Skin of body (tissue), 2 donors: Measurements from ENCODE around the gene SQSTM1. TPM values are rescaled to one million over a fixed set of nuclear protein-coding genes. Genes with fewer than 3 reads are reported as not detected.

Experiments used
- DNase-seq: peaks from one replicate; lab custom pipeline; 2025; lab: John Stamatoyannopoulos, UW
- total RNA-seq: library from RNA; depleted of rRNA; stranded (reverse); fragments of >200 nt; gene quantifications from one replicate; pipeline ENCODE4 v1.2.3, GENCODE V29; 2014

SQSTM1 gene
- total RNA-seq, 1 donor from 2014 or later, result 90.7 TPM

DNA sequence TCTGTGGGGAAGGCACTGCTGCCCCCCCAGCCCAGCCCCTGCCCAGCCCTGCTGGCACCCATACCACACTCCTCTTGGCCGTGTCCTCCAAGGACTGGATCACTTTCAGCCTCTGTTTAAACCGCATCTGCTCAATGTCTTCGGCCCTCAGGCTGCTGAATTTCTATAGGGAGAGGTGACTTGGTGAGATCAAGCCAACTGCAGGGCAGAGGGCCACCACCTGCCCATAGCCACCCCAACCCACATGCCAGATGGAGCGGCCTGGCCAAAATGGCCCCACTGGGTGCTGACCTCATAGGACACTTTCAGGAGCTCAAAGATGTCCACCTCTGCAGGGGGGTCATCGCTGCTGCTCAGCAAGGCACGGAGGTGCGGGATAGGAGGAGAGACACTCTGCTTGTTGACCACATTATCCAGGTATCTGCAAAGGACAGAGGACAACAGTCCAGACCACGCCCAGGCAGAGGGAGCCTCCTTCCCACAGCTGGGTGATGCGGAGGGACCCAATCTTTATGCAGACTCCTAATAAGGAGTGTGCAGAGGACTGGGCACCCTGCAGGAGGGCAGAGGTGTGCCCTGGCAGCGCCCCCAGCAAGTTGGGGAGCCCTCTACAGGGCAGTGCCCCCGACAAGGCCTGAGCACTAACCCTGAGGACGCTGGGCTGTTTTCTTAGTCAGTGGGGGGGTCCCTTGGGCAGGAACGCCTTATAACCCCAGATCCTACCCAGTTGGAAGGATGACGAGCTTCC is 52.3 kb downstream of the SQSTM1 start:
- DNase-seq, result no peak

GRCh38 chr5:179873588-179874110 is 52.9 kb downstream of the SQSTM1 start:
- DNase-seq, result no peak

DNA sequence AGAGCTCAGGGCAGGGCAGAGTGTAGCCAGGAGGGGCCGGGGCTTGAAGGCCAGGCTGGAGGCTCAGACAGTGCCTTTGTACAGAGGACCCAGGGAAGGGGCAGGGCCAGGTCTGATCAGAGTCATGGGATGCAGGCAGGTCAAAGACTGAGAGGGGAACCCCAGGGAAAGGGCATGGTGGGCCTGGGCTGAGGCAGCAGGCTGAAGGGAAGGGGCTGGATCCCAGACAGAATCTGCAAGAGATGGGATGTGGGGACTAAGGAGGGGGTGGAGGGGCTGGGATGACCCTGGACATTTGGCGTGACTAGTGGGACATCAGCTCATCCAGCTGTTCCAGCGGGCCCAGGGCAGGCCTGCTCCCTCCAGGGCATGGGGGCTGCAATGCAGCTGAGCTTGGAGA is 53.4 kb downstream of the SQSTM1 start:
- DNase-seq, result no peak

- no peak for DNase-seq
Observed at GRCh38 chr5:179874536-179875292, 54.0 kb downstream of the SQSTM1 start.

DNA sequence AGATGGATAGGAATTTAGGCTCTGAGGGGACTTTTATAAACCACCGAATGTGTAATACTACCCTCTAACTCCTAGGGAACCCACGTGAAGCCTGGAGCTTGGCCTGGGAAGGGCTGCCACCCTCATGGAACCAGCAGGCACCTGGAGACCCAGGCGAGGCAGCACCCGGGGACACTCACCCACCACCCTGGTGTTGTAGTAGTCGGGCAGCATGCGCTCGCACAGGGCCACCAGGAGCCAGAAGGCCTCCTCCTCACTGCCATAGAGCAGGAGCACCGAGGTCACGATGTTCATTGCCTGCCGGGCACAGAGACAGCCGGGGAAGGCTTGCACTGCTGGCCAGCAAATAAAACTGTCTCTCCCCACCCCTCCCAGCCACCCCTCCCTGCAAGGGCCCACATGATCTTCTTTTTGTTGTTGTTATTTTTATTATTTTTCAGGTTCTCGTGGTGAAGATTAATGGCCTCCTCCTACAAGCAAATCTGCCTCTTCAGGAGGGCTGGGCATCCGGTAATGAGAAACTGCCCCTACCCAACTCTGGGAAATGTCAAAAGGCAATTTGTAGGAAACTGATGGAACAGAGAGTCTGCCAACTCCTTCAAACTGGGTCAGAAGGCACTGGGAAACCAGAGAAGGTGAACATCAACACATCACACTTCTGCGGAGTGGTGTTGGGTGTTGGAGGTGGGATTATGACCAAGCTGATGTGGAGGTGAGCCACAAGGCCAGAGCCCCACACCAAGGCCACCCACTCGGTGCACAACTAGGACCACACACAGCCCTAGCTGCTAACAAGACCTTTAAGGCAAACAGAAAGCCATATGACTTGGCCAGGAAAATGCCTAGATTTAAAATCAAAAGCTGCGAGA is 55.3 kb downstream of the SQSTM1 start:
- no peak for DNase-seq

DNA sequence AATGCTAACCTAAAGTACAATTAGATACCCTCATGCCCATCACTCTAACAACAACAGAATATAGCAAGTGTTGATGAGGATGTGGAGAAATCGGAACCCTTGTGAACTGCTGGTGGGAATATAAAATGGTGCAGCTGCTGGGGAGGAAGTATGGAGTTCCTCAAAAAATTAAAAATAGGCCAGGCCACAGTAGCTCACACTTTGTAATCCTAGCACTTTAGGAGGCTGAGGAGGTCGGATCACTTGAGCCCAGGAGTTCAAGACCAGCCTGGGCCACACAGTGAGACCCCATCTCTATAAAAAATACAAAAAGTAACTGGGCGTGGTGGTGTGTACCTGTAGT is 55.9 kb downstream of the SQSTM1 start:
- DNase-seq, result no peak

DNA sequence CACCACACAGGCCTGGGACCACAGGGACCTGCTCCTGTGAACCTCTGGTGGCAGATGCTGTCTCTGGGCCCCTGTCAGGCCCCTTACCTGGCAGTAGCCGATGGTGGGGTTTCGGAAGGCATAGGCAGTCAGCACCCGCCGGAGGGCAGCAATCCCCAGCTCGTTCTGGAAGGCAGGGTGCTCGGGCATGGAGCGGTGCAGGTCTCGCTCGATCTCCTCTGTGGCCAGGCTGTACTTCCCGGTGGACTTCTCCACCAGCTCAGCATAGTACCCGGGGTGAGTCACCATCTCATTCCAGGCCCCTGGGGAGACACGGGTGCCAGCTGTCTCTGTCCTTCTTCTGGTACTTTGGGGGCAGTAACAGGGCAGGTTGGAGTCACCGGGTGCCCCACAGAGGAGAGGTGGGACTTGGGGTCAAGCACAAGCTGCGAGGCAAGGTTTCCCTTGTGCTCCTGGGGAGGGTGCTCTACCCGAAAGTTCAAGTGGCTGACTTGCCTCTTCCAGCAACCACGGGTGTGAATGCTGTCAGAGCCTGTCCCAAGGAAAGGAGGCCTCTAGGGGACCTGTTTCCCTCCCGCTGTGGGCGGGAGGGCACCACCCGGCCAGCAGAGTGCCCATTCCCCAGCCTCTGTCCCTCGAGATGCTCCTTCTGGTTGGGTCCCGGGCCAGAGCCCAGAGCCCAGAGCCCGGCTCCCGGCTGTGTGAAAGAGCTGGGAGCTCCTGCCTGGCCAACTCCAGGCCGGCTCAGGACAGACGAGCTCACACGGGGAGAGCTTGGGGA is 57.7 kb downstream of the SQSTM1 start:
- no peak for DNase-seq

- no peak for DNase-seq
Observed at GRCh38 chr5:179879003-179879689, 58.4 kb downstream of the SQSTM1 start.

DNA sequence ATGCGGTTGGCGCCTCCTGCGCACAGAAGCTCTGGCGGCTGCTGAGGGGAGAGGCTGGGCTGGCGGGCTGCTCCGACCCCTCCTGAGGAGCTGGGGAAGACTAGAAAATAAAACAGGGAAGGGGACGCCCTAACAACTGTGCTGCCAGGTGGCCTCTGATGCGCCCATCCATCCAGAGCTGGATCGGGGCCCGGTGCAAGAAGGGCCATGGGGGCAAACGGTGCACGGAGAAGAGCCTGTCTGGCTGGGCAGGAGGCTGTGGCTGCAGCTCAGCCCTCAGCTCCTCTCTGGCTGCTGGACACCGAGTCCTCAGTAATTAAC is 58.9 kb downstream of the SQSTM1 start:
- DNase-seq, result no peak

- no peak for DNase-seq
Observed at GRCh38 chr5:179880066-179880650, 59.5 kb downstream of the SQSTM1 start.

DNA sequence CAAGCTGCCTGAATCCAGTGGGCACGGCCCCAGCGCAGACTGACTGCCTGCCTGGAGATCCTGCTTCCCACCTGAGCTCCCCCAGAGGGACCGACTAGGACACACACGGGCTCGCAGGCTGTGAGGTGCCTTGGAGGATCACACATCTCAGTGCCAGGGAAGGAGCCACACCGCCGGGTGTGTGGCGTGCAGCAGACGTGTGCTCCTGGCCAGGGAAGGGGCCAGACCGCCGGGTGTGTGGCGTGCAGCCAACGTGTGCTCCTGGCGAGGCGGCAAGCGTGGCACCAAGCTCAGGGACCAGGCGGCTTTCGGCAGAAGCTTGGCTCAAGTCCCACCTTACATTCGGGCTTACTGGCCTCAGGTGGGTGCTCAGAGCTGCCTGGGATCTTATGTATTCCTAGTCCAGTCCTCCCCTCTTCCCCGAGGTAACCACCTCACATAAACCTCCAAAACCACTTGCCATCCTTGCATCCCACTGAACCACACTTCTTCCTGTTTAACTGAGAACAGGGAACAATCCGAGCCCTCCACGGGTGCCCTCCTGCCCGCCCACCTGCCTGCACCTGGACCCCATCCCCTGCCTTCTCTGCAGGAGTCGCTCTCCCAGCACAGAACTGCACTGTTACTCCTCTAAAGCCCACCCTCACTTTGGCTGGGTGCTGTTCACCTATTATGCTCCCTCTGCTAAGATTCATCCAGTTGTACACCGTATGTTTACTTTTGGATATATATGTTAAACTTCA is 60.3 kb downstream of the SQSTM1 start:
- DNase-seq, result no peak

DNA sequence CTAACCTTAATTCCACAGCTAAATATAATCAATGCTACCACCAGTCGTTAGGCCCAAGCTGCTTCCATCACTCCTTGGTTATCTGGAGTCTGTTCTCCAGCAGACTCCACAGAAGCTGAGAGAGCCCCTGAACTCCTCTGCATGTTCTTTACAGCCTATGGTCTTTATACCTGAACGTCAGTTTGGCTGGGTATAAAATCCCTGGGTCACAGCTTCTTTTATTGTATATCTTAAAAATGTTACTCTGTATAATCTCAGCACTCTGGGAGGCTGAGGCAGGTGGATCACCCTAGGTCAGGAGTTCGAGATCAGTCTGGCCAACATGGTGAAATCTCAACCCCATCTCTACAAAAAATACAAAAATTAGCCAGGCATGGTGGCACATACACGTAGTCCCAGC is 61.6 kb downstream of the SQSTM1 start:
- DNase-seq, result no peak

DNA sequence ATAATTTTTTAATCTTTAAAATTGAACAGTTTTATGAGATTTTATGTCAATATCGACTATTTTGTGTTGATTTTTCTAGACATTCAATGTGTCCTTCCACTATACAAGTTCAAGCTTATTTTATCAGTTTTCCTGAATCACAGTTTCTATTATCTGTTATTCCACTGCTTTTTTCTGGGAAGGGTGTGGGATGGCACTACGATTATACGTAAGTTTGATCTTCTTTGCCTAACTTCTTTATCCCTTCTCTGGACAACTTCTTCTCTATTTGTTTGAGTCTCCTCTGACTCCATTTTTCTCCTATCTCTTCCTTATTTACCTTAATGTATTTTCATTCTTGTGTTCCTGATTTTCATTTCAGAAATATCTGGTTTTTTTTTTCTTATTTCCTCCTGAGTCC is 62.5 kb downstream of the SQSTM1 start:
- no peak for DNase-seq

GRCh38 chr5:179885491-179886090 is 64.9 kb downstream of the SQSTM1 start:
- DNase-seq, result no peak

DNA sequence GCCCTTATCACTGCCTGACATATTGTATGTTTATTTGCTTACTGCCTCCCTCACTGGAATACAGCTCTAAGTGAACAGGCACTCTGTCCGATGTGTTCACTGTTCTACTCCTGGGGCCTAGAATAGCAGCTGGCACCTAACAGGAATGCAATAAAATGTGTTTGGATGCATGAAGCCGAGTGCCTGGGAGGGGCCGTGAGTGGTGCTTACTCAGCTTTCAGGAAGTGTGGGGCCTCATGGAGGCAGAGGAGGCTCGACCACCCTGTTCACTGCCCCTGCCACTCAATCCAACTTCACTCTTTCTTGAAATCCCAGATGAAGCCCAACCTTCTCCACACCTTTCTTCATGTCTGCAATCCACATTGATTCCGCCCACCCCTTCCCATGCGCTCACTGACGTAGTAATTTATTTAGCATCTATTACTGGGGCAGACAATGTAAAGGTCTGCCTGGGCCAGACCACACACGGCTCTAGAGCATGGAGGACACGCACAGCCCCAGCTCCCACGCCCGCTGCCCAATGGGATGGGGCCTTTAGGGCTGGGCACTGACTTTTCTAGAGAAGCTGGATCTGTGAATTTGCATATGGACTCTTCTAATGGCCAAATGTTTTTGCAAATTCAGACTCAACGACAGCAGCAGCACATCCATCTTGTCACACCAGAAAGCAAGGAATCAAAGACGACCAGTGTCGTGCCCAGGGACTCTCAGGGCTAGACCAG is 65.6 kb downstream of the SQSTM1 start:
- DNase-seq, result no peak

DNA sequence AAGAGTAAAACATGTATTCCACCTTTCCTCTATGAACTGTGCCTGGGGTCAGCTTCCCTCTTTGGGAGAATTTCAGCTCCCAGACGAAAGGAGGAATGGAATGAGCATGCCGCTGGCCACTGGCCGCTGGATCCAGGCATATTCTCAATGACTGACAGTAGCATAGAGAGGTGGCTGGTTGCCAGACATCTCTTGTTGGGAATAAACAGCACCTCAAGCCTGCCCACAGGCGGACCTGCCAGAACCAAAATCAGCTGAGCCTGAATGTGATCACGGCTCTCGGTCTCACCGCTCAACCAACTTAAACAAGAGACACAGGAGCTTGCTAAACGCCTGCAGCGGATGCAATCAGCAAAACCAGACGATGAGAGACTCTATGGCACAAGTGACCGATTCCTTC is 66.4 kb downstream of the SQSTM1 start:
- DNase-seq, result no peak
